Suprapubic skin (tissue), 4 donors: ENCODE measurements around the gene CD207.

Experiments used
- EP300 ChIP-seq: sonication (generic); formaldehyde crosslinking; IDR thresholded peaks from one replicate; pipeline ENCODE4 v1.6.1; 2017; ENCODE audit warnings: antibody characterized with exemption
- POLR2A ChIP-seq, 2 donors: fragments of 450-650 bp; IDR thresholded peaks; one replicate each; pipeline ENCODE4 v1.6.1; 2017; ENCODE audit warnings: antibody characterized with exemption in 2 of 2, mild to moderate bottlenecking in 2 of 2, moderate library complexity in 2 of 2
- POLR2AphosphoS5 ChIP-seq, 3 donors: sonication (generic); formaldehyde crosslinking; IDR thresholded peaks; one replicate each; pipeline ENCODE4 v1.6.1; 2017; ENCODE audit warnings: antibody characterized with exemption in 3 of 3
- TF ChIP-seq, protein P1 (sequence below), 2 donors: fragments of 200-600 bp in 1 of 2; fragments of 450-650 bp in 1 of 2; sonication (generic) in 1 of 2; IDR thresholded peaks; one replicate each; pipeline ENCODE4 v1.5.1; 2016 to 2019; ENCODE audit warnings: antibody characterized with exemption in 2 of 2, mild to moderate bottlenecking in 1 of 2, moderate library complexity in 1 of 2

DNA sequence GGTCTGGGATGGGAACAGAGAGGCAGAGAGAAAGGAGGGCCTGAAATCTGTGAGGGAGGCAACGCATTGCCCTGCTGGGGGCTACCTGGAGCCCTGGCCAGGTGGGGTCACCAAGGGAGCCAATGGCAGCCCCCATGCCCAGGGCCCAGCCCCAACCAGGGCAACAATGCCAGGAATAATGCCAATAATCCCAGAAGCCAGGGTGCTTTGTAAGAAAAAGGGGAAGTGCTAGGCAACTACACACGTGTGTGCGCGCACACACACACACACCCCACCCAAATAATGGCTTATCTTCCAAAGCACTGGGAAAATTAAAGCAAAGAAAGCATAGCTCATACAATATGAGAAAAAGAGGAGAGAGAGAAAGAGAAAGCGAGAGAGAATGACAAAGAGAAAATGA, 8.2 kb downstream of the CD207 start:
- TF ChIP-seq, protein P1, sequence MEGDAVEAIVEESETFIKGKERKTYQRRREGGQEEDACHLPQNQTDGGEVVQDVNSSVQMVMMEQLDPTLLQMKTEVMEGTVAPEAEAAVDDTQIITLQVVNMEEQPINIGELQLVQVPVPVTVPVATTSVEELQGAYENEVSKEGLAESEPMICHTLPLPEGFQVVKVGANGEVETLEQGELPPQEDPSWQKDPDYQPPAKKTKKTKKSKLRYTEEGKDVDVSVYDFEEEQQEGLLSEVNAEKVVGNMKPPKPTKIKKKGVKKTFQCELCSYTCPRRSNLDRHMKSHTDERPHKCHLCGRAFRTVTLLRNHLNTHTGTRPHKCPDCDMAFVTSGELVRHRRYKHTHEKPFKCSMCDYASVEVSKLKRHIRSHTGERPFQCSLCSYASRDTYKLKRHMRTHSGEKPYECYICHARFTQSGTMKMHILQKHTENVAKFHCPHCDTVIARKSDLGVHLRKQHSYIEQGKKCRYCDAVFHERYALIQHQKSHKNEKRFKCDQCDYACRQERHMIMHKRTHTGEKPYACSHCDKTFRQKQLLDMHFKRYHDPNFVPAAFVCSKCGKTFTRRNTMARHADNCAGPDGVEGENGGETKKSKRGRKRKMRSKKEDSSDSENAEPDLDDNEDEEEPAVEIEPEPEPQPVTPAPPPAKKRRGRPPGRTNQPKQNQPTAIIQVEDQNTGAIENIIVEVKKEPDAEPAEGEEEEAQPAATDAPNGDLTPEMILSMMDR (IDR thresholded peaks at IDR 0.05), result no peak
- TF ChIP-seq POLR2A (IDR thresholded peaks at IDR 0.05), result no peak
- no peak for TF ChIP-seq POLR2AphosphoS5 (IDR thresholded peaks at IDR 0.05)
- no peak for TF ChIP-seq EP300
